IMR-90 (cell line): ENCODE results near the gene CDK5R1. TPM values are rescaled to one million over a fixed set of nuclear protein-coding genes. Genes with fewer than 3 reads are reported as not detected.

Experiments used
- ATAC-seq: fragments of 200-7000 bp; cut with Tn5 transposase; 2 replicates; pipeline ENCODE4 v1.9.1; 2020; ENCODE audit warnings: low read depth, mild to moderate bottlenecking, moderate library complexity
- BruUV-seq: library from RNA; stranded (reverse); fragments of 400-500 nt; replicated peaks from 2 replicates; lab custom pipeline; 2021; lab: Mats Ljungman, UMichigan
- CTCF ChIA-PET: fragments of 300-600 bp; formaldehyde crosslinking; extraction: SDS; loops from one replicate; lab custom pipeline; 2021; ENCODE audit warnings: antibody characterized with exemption; lab: Yijun Ruan, JAX
- POLR2A ChIA-PET: fragments of 300-600 bp; sonication (Branson Sonifier 250); formaldehyde crosslinking; loops from one replicate; lab custom pipeline; 2022; ENCODE audit warnings: antibody characterized with exemption; ENCODE audit not compliant: unreplicated experiment; lab: Charles Lee
- DNase-seq: peaks from one replicate; pipeline ENCODE4 v3.0.0; 2013
- H2AFZ ChIP-seq: replicated peaks from 2 replicates; pipeline ENCODE3; 2013; ENCODE audit warnings: low read length, mild to moderate bottlenecking; ENCODE audit not compliant: poor library complexity
- H2AK5ac ChIP-seq: 2 replicates; pipeline ENCODE4 v1.6.1; 2013; ENCODE audit warnings: low read depth, low read length, inconsistent platforms
- H2AK9ac ChIP-seq: replicated peaks from 2 replicates; pipeline ENCODE3; 2013; ENCODE audit warnings: mild to moderate bottlenecking, low read depth, low read length, moderate library complexity; ENCODE audit not compliant: poor library complexity
- H2BK120ac ChIP-seq: 2 replicates; pipeline ENCODE4 v1.6.1; 2013; ENCODE audit warnings: low read depth, low read length, inconsistent platforms
- H2BK15ac ChIP-seq: 3 replicates; pipeline ENCODE4 v1.6.1; 2013; ENCODE audit warnings: low read depth, low read length, inconsistent platforms
- H2BK20ac ChIP-seq: 2 replicates; pipeline ENCODE4 v1.6.1; 2013; ENCODE audit warnings: low read depth, mild to moderate bottlenecking, inconsistent platforms, low read length, moderate library complexity
- H2BK5ac ChIP-seq: 2 replicates; pipeline ENCODE4 v1.6.1; 2013; ENCODE audit warnings: mild to moderate bottlenecking, low read depth, low read length, inconsistent platforms; ENCODE audit not compliant: poor library complexity, severe bottlenecking
- H3K14ac ChIP-seq: replicated peaks from 2 replicates; pipeline ENCODE4 v1.6.1; 2013; ENCODE audit warnings: low read depth, low read length, inconsistent platforms
- H3K18ac ChIP-seq: 2 replicates; pipeline ENCODE4 v1.6.1; 2013; ENCODE audit warnings: low read depth, low read length, control low read depth
- H3K23ac ChIP-seq: 2 replicates; pipeline ENCODE4 v1.6.1; 2013; ENCODE audit warnings: low read depth, low read length, inconsistent platforms
- H3K27ac ChIP-seq: 2 replicates; pipeline ENCODE4 v1.5.1; 2013; ENCODE audit warnings: mild to moderate bottlenecking, control low read depth, low read length; ENCODE audit not compliant: insufficient read depth
- H3K27me3 ChIP-seq: 2 replicates; pipeline ENCODE4 v1.6.1; 2013; ENCODE audit warnings: low read length; ENCODE audit not compliant: control insufficient read depth, insufficient read depth
- H3K36me3 ChIP-seq: 2 replicates; pipeline ENCODE4 v1.6.1; 2013; ENCODE audit warnings: low read length, mixed read lengths; ENCODE audit not compliant: control insufficient read depth, insufficient read depth
- H3K4ac ChIP-seq: 2 replicates; pipeline ENCODE4 v1.6.1; 2013; ENCODE audit warnings: low read depth, low read length, inconsistent platforms
- H3K4me1 ChIP-seq: 2 replicates; pipeline ENCODE4 v1.6.1; 2013; ENCODE audit warnings: low read length, mixed read lengths; ENCODE audit not compliant: control insufficient read depth, insufficient read depth
- H3K4me2 ChIP-seq: 2 replicates; pipeline ENCODE4 v1.6.1; 2013; ENCODE audit warnings: low read depth, mild to moderate bottlenecking, control low read depth, low read length, moderate library complexity
- H3K4me3 ChIP-seq: 2 replicates; pipeline ENCODE4 v1.5.1; 2013; ENCODE audit warnings: low read depth, mild to moderate bottlenecking, control low read depth, low read length, moderate library complexity; ENCODE audit not compliant: insufficient read depth
- H3K56ac ChIP-seq: 2 replicates; pipeline ENCODE4 v1.6.1; 2013; ENCODE audit warnings: low read length, inconsistent platforms; ENCODE audit not compliant: insufficient read depth; ENCODE audit errors: extremely low read depth
- H3K79me1 ChIP-seq, 2 experiments: 2 replicates each; pipeline ENCODE4 v1.6.1; 2013; ENCODE audit warnings: low read length in 2 of 2, inconsistent platforms in 1 of 2, low read depth in 1 of 2
- H3K9ac ChIP-seq: 2 replicates; pipeline ENCODE4 v1.6.1; 2013; ENCODE audit warnings: low read depth, low read length, control low read depth
- H3K9me1 ChIP-seq: 2 replicates; pipeline ENCODE4 v1.6.1; 2013; ENCODE audit warnings: low read length, inconsistent platforms; ENCODE audit not compliant: insufficient read depth
- H3K9me3 ChIP-seq: 2 replicates; pipeline ENCODE4 v1.6.1; 2013; ENCODE audit warnings: low read length; ENCODE audit not compliant: control insufficient read depth, insufficient read depth
- H4K20me1 ChIP-seq: 2 replicates; pipeline ENCODE4 v1.6.1; 2013; ENCODE audit warnings: low read length, inconsistent platforms; ENCODE audit not compliant: insufficient read depth
- H4K5ac ChIP-seq: 2 replicates; pipeline ENCODE4 v1.6.1; 2013; ENCODE audit warnings: mild to moderate bottlenecking, low read depth, low read length, control low read depth
- H4K8ac ChIP-seq, 2 experiments: 2 replicates each; pipeline ENCODE4 v1.6.1; 2013; ENCODE audit warnings: low read depth in 2 of 2, low read length in 2 of 2, control low read depth in 1 of 2, inconsistent platforms in 1 of 2
- H4K91ac ChIP-seq: 2 replicates; pipeline ENCODE4 v1.6.1; 2013; ENCODE audit warnings: low read depth, low read length, inconsistent platforms; ENCODE audit not compliant: insufficient read depth
- BHLHE40 ChIP-seq: fragments of 150-350 bp; IDR thresholded peaks from 2 replicates; pipeline ENCODE4 v1.6.1; 2016; ENCODE audit warnings: mild to moderate bottlenecking, low read depth, low read length
- CEBPB ChIP-seq: IDR thresholded peaks from 2 replicates; pipeline ENCODE4 v1.6.1; 2012; ENCODE audit warnings: low read depth, low read length, improper control_type of control experiment
- CHD1 ChIP-seq: IDR thresholded peaks from 2 replicates; pipeline ENCODE4 v1.6.1; 2012; ENCODE audit warnings: low read depth, low read length, improper control_type of control experiment
- ELK1 ChIP-seq: fragments of 150-350 bp; IDR thresholded peaks from 2 replicates; pipeline ENCODE4 v1.6.1; 2016; ENCODE audit warnings: low read depth, mild to moderate bottlenecking, low read length, moderate library complexity, borderline replicate concordance
- FOS ChIP-seq: fragments of 150-350 bp; IDR thresholded peaks from 2 replicates; pipeline ENCODE4 v1.6.1; 2016; ENCODE audit warnings: low read depth, low read length
- MAZ ChIP-seq: IDR thresholded peaks from 2 replicates; pipeline ENCODE4 v1.6.1; 2012; ENCODE audit warnings: low read depth, mild to moderate bottlenecking, low read length, improper control_type of control experiment, moderate library complexity, borderline replicate concordance
- MXI1 ChIP-seq: IDR thresholded peaks from 2 replicates; pipeline ENCODE4 v1.6.1; 2012; ENCODE audit warnings: low read depth, mild to moderate bottlenecking, low read length, moderate library complexity, borderline replicate concordance
- NFE2L2 ChIP-seq: fragments of 150-350 bp; IDR thresholded peaks from 2 replicates; pipeline ENCODE4 v1.6.1; 2016; ENCODE audit warnings: low read depth, mild to moderate bottlenecking, low read length
- POLR2A ChIP-seq: IDR thresholded peaks from 2 replicates; pipeline ENCODE4 v1.6.1; 2012; ENCODE audit warnings: mild to moderate bottlenecking, low read depth, low read length
- RAD21 ChIP-seq: IDR thresholded peaks from 2 replicates; pipeline ENCODE4 v1.6.1; 2012; ENCODE audit warnings: low read length, improper control_type of control experiment
- RCOR1 ChIP-seq: IDR thresholded peaks from 2 replicates; pipeline ENCODE4 v1.6.1; 2012; ENCODE audit warnings: mild to moderate bottlenecking, low read length, improper control_type of control experiment; ENCODE audit not compliant: insufficient replicate concordance
- RFX5 ChIP-seq: IDR thresholded peaks from 2 replicates; pipeline ENCODE4 v1.8.0; 2012; ENCODE audit warnings: low read depth, mild to moderate bottlenecking, low read length, moderate library complexity
- SMC3 ChIP-seq: fragments of 150-350 bp; IDR thresholded peaks from 2 replicates; pipeline ENCODE4 v1.6.1; 2016; ENCODE audit warnings: low read depth, mild to moderate bottlenecking, antibody characterized with exemption, low read length, moderate library complexity
- WGBS, 2 experiments: methylation state at CpG; one replicate each; pipeline versions ENCODE4 v1.1.5 to v1.1.7; 2013; ENCODE audit warnings: missing lambda C conversion rate in 2 of 2; ENCODE audit not compliant: insufficient read length in 1 of 2; ENCODE audit errors: extremely low coverage in 2 of 2; 5-methylcytosine and 5-hydroxymethylcytosine counted together
- dilution Hi-C: fragments of 300-500 bp; cut with HindIII; formaldehyde crosslinking; loops from one replicate; pipeline ENCODE4 v1.14.3; 2018; ENCODE audit warnings: low sequenced_read_pairs; ENCODE audit not compliant: unreplicated experiment
- in situ Hi-C: fragments of 300-500 bp; cut with MboI; formaldehyde crosslinking; loops from 3 replicates; pipeline ENCODE4 v1.14.3; 2019; ENCODE audit warnings: low sequenced_read_pairs, inconsistent platforms, mixed read lengths
- intact Hi-C: fragments of 100-400 bp; cut with micrococcal nuclease; formaldehyde crosslinking; loops from 2 replicates; pipeline ENCODE4 v1.10.0; 2022
- polyA plus RNA-seq, 3 experiments: library from polyadenylated mRNA; depleted of rRNA; stranded (reverse); fragments of >200 nt; gene quantifications; 2 replicates each; pipeline ENCODE4 v1.2.3, GENCODE V29; 2012; ENCODE audit warnings: low replicate concordance in 1 of 3
- total RNA-seq: library from RNA; depleted of rRNA; stranded (reverse); fragments of >200 nt; gene quantifications from 2 replicates; pipeline ENCODE4 v1.2.3, GENCODE V29; 2012
- TF ChIP-seq, protein P1 (sequence below): fragments of 150-350 bp; IDR thresholded peaks from 2 replicates; pipeline ENCODE4 v1.6.1; 2017; ENCODE audit warnings: mild to moderate bottlenecking, antibody characterized with exemption, low read length, low read depth

Gene CDK5R1
- total and polyA plus RNA-seq, 2 of the 4 experiments (the other 2 are of a cell fraction): 0.36 to 0.74 TPM

GRCh38 chr17:32445074-32445415, 41.7 kb upstream of the CDK5R1 start:
- ATAC-seq (peak; percentile 57), DNase-seq (peak; percentile 71)
- Histone ChIP-seq H3K4ac (peak overlapping the region; percentile 65), H2AFZ (peak overlapping the region; percentile 92), H2BK120ac (no peak overlapping the region), H2BK20ac (no peak overlapping the region), H2BK15ac (no peak overlapping the region), H3K4me1 (peaks cover 6% of the 10 kb centered on the region), H3K9ac (peak overlapping the region; percentile 80), H3K36me3 (peaks cover 9% of the 10 kb centered on the region; the same call in 1 of the 2 replicates), H3K79me1 (peaks cover 16 to 22% of the 10 kb centered on the region in 2 experiments; a peak in 3 of 4 replicates), H3K4me2 (peak overlapping the region; percentile 98), H3K14ac (peak overlapping the region; percentile 45; the same call in 1 of the 2 replicates), H4K20me1 (peaks cover 22% of the 10 kb centered on the region; the same call in 1 of the 2 replicates), H4K5ac (no peak overlapping the region), H3K27ac (peak overlapping the region; percentile 89), H3K56ac (peak overlapping the region; percentile 23; the same call in 1 of the 2 replicates), H3K9me1 (0 out of 2 replicates have a peak, but pooled peaks cover 3% of the 10 kb centered on the region), H4K8ac (peak overlapping the region in 1 of 2 experiments; percentile 91; a peak in 1 of 4 replicates), H3K18ac (no peak overlapping the region), H2AK9ac (peak overlapping the region; percentile 91), H4K91ac (peak overlapping the region; percentile 4; the same call in 1 of the 2 replicates), H3K23ac (peak overlapping the region; percentile 90), H3K27me3 (peaks cover 6% of the 10 kb centered on the region; the same call in 1 of the 2 replicates), H3K4me3 (peak overlapping the region; percentile 99), H3K9me3 (no peaks in the 10 kb centered on the region), H2BK5ac (peak overlapping the region; percentile 88), H2AK5ac (0 out of 2 replicates have a peak overlapping the region, but pooled peaks have one; percentile 31)
- in situ Hi-C loops (no loop called here), dilution Hi-C loops (no loop called here), intact Hi-C loops (loop anchor here (10.0 kb wide), 1 partner anchor 190 kb away; no protein-coding TSS in a partner anchor)
- ChIA-PET CTCF (interaction anchor here (1.1 to 1.4 kb wide), 3 partner anchors 9 to 17 kb away, joined by 3 to 7 read pairs (median 5); no protein-coding TSS in a partner anchor), POLR2A (no interaction called here)
- TF ChIP-seq, protein P1, sequence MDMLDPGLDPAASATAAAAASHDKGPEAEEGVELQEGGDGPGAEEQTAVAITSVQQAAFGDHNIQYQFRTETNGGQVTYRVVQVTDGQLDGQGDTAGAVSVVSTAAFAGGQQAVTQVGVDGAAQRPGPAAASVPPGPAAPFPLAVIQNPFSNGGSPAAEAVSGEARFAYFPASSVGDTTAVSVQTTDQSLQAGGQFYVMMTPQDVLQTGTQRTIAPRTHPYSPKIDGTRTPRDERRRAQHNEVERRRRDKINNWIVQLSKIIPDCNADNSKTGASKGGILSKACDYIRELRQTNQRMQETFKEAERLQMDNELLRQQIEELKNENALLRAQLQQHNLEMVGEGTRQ: no peak
- TF ChIP-seq SMC3 (no peak), RCOR1 (no peak), NFE2L2 (no peak), POLR2A (peak; percentile 66; the same call in 1 of the 2 replicates), MAZ (no peak), CEBPB (no peak), CHD1 (no peak), ELK1 (no peak), RFX5 (no peak), FOS (0 out of 2 replicates have a peak, but pooled peaks have one; percentile 23), MXI1 (no peak; the same call in 1 of the 2 replicates), BHLHE40 (no peak), RAD21 (no peak)
- no CpG with 5 or more reads among the region's 14 CpGs for WGBS, 2 experiments
- BruUV-seq: no TSS peak
